K562 (cell line): ENCODE measurements around the gene ARID3A.
A peak's percentile ranks its signal among the peaks of the same experiment; 100 is the strongest.

Experiments used
- BRCA1 ChIP-seq, 2 experiments: fragments of 450-650 bp in 1 of 2; sonication (generic) in 1 of 2; formaldehyde crosslinking in 1 of 2; IDR thresholded peaks; 2 replicates each; pipeline versions ENCODE4 v1.5.0 to v1.6.1; 2017 to 2020; ENCODE audit warnings: mild to moderate bottlenecking in 1 of 2, missing genetic modification reagents in 1 of 2
- BRF2 ChIP-seq: IDR thresholded peaks from 3 replicates; pipeline ENCODE4 v1.6.1; 2011; ENCODE audit warnings: borderline replicate concordance, mild to moderate bottlenecking; ENCODE audit not compliant: insufficient read length, insufficient read depth
- CTCF ChIP-seq, 3 experiments: IDR thresholded peaks in 2 of 3; conservative IDR thresholded peaks in 1 of 3; 2 replicates each; pipeline ENCODE4 v1.5.1; 2011 to 2012; ENCODE audit warnings: low read length in 3 of 3, mild to moderate bottlenecking in 3 of 3, control low read depth in 2 of 3, improper control_type of control experiment in 1 of 3, inconsistent platforms in 1 of 3, low read depth in 1 of 3, mixed read lengths in 1 of 3, moderate library complexity in 1 of 3; ENCODE audit not compliant: insufficient read depth in 2 of 3
- EGR1 ChIP-seq: fragments of 450-650 bp; conservative IDR thresholded peaks from 2 replicates; pipeline ENCODE4 v1.6.1; 2017; ENCODE audit warnings: mild to moderate bottlenecking
- EP300 ChIP-seq: IDR thresholded peaks from 2 replicates; pipeline ENCODE4 v1.6.1; 2012; ENCODE audit warnings: low read length, improper control_type of control experiment
- EZH2 ChIP-seq: IDR thresholded peaks from 2 replicates; pipeline ENCODE4 v1.6.1; 2012; ENCODE audit warnings: low read depth, mild to moderate bottlenecking, inconsistent platforms, low read length, borderline replicate concordance
- MAX ChIP-seq: sonication (generic); formaldehyde crosslinking; IDR thresholded peaks from 2 replicates; pipeline ENCODE4 v1.9.0; 2022; ENCODE audit warnings: mild to moderate bottlenecking, missing genetic modification reagents
- SIN3B ChIP-seq: fragments of 450-650 bp; IDR thresholded peaks from 2 replicates; pipeline ENCODE4 v1.6.1; 2017; ENCODE audit warnings: low read depth, mild to moderate bottlenecking, moderate library complexity
- THRA ChIP-seq: fragments of 450-650 bp; IDR thresholded peaks from 2 replicates; pipeline ENCODE4 v1.6.1; 2017; ENCODE audit warnings: mild to moderate bottlenecking, moderate library complexity
- USF2 ChIP-seq: sonication (generic); formaldehyde crosslinking; IDR thresholded peaks from 2 replicates; pipeline ENCODE4 v1.5.0; 2020; ENCODE audit warnings: missing genetic modification reagents
- ZBTB33 ChIP-seq: sonication (generic); formaldehyde crosslinking; IDR thresholded peaks from 2 replicates; pipeline ENCODE4 v1.8.1; 2023; ENCODE audit warnings: mild to moderate bottlenecking, missing genetic modification reagents
- ZBTB7A ChIP-seq: IDR thresholded peaks from 2 replicates; pipeline ENCODE4 v1.6.1; 2011; ENCODE audit warnings: low read depth, mild to moderate bottlenecking, low read length, moderate library complexity, borderline replicate concordance; ENCODE audit not compliant: control insufficient read depth
- ZNF133 ChIP-seq: fragments of 250-450 bp; sonication (Bioruptor Pico); IDR thresholded peaks from 2 replicates; pipeline ENCODE4 v1.4.0; 2020; ENCODE audit warnings: mild to moderate bottlenecking
- ZNF3 ChIP-seq: fragments of 250-450 bp; sonication (Bioruptor Pico); IDR thresholded peaks from 2 replicates; pipeline ENCODE4 v1.5.0; 2021; ENCODE audit warnings: mild to moderate bottlenecking, moderate library complexity

- TF ChIP-seq ZBTB33 (CRISPR knock-in tag) = peak; percentile 98
- TF ChIP-seq ZNF133 (CRISPR knock-in tag) = no peak
- TF ChIP-seq THRA = no peak
- TF ChIP-seq EZH2 = no peak
- no peak for TF ChIP-seq USF2 (CRISPR knock-in tag)
- no peak for TF ChIP-seq BRCA1 (IDR thresholded peaks at IDR 0.05)
- TF ChIP-seq BRCA1 (CRISPR knock-in tag; IDR thresholded peaks at IDR 0.05) = no peak
- TF ChIP-seq SIN3B = no peak
- no peak for TF ChIP-seq CTCF (IDR thresholded peaks at IDR 0.05 in 2 of 3, conservative IDR thresholded peaks at IDR 0.05 in 1 of 3; ENCODE audit: insufficient read depth in 2 of 3, low read depth in 1 of 3, low read length in 3 of 3)
- TF ChIP-seq ZNF3 (CRISPR knock-in tag) = no peak
- TF ChIP-seq ZBTB7A = peak; percentile 34; the same call in 1 of the 2 replicates
- no peak for TF ChIP-seq EP300
- no peak for TF ChIP-seq EGR1
- no peak for TF ChIP-seq MAX (CRISPR knock-in tag)
- no peak for TF ChIP-seq BRF2
These were observed 5.6 kb upstream of the ARID3A start for GRCh38 chr19:920051-920864.
